GM10248 (cell line): ENCODE data around the gene GABBR2.
A peak's percentile ranks its signal among the peaks of the same experiment; 100 is the strongest.
"Not testable (repeated sequence)": the region's sequence is repeated elsewhere in the genome, so short reads cannot be mapped to it uniquely, and the experiment has no call there.

Source experiments
- CTCF ChIA-PET: fragments of 300-600 bp; sonication (Branson Sonifier 250); formaldehyde crosslinking; extraction: SDS; loops from one replicate; lab custom pipeline; 2021; ENCODE audit warnings: antibody characterized with exemption; lab: Yijun Ruan, JAX
- POLR2A ChIA-PET: fragments of 350-650 bp; sonication (Branson Sonifier 250); formaldehyde crosslinking; extraction: SDS; loops from one replicate; lab custom pipeline; 2020; ENCODE audit warnings: antibody characterized with exemption; lab: Yijun Ruan, JAX
- DNase-seq: peaks from one replicate; pipeline ENCODE4 v3.0.0; 2012; ENCODE audit errors: extremely low spot score
- CTCF ChIP-seq: IDR thresholded peaks from 2 replicates; pipeline ENCODE4 v1.5.1; 2012; ENCODE audit warnings: mild to moderate bottlenecking, low read depth; ENCODE audit errors: extremely low read depth, missing control alignments, control extremely low read depth

Gene GABBR2

GRCh38 chr9:98690686-98691085 is 18.0 kb downstream of the GABBR2 start:
- no peak for DNase-seq
- POLR2A ChIA-PET: no interaction called here

GRCh38 chr9:98688710-98689495 is 19.8 kb downstream of the GABBR2 start:
- no peak for TF ChIP-seq CTCF
- ChIA-PET POLR2A (no interaction called here), CTCF (interaction anchor here (0.8 to 3.8 kb wide), 2 partner anchors 12 to 14 kb away, joined by 3 to 14 read pairs; no protein-coding TSS in a partner anchor)
- DNase-seq: no peak

More at GRCh38 chr9:98690686-98691085, 18.0 kb downstream of the GABBR2 start:
- CTCF ChIA-PET: interaction anchor here (3.8 kb wide), 1 partner anchor 14 kb away, joined by 14 read pairs; no protein-coding TSS in a partner anchor
- TF ChIP-seq CTCF: no peak

GRCh38 chr9:98687911-98688310 is 20.8 kb downstream of the GABBR2 start:
- no peak for TF ChIP-seq CTCF
- POLR2A ChIA-PET: no interaction called here
- CTCF ChIA-PET: interaction anchor here (3.8 kb wide), 1 partner anchor 11 kb away, joined by 14 read pairs; no protein-coding TSS in a partner anchor
- DNase-seq: no peak

GRCh38 chr9:98686961-98687855 is 21.5 kb downstream of the GABBR2 start:
- POLR2A ChIA-PET: no interaction called here
- CTCF ChIA-PET: interaction anchor here (1.3 to 3.8 kb wide), 2 partner anchors 11 to 18 kb away, joined by 3 to 14 read pairs; no protein-coding TSS in a partner anchor
- no peak for TF ChIP-seq CTCF

GRCh38 chr9:98684816-98685215 is 23.9 kb downstream of the GABBR2 start:
- POLR2A ChIA-PET, DNase-seq: not testable (repeated sequence)
- CTCF ChIA-PET: interaction anchor here (1.2 kb wide), 1 partner anchor 10 kb away, joined by 5 read pairs; no protein-coding TSS in a partner anchor

More at GRCh38 chr9:98686961-98687855, 21.5 kb downstream of the GABBR2 start:
- no peak for DNase-seq

GRCh38 chr9:98678244-98678842 is 30.4 kb downstream of the GABBR2 start:
- no peak for DNase-seq
- ChIA-PET CTCF (interaction anchor here (0.7 to 1.2 kb wide), 2 partner anchors 10 to 39 kb away, joined by 3 read pairs; no protein-coding TSS in a partner anchor), POLR2A (no interaction called here)
- TF ChIP-seq CTCF: peak; percentile 24
